ENCODE results near the gene NPAS3.

Gene NPAS3

DNA sequence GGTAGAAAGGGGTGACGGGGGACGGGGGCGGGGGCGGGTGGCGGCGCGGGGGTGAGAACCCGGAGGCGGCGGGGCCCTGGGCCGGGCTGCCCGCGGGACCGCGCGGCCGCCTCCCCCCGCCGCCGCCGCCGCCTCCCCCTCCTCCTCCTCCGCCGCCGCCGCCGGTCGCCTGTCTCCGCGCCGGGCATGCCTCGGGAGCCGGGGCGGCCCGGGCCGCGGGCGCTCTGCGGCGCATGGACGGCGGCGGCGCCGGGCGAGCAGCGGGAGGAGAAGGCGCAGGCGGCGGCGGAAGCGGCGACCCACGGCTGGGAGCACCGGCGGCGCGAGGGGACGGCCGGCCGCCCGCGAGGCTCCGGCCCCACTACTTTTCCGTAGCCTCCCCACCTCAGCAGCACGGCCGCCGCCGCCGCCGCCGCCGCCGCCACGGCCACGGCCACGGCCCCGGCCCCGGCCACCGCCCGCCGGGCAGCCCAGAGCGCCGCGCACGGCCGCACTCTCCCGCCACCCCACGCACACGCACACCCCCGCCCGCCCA lies at the start of gene NPAS3:
NPAS3 (plus strand) TSS at position 161 of the 535 bp plus-strand sequence.
- peak; percentile 73 for DNase-seq (ENCODE audit: low spot score)

DNA sequence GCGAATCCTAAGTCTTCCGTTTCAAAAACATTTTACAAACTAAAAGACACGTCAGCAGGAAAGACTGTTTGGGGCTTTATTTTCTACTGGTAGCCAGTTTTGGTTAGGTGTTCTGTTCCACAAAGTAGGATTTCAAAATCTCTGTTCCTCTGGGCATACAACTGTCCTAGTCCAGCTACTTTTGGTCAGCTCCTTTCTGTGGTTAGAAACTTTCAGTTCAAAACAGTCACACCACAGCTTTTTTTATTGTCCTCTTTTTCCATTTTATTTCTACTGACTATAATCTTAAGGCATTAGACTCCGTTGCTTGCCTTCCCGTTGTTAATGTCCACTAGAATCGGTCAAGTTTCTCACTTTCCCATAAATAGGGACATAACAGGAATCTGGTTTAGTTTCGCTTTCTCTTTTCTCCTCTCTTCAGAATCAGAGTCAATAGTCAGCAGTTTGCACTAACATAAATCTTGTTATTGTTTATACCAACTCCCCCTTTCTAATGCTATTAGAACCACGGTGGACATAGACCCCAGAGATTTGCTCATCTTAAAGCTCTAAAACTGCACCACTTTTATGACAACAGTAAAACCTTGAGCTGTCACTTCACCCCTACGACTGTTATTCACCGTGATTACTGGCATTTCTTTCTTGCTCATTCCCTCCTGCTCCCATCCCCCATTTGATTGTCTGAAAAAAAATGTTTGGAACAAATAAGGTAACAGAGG lies 41.5 kb upstream of the NPAS3 start:
- DNase-seq (ENCODE audit: low spot score): no peak

DNA sequence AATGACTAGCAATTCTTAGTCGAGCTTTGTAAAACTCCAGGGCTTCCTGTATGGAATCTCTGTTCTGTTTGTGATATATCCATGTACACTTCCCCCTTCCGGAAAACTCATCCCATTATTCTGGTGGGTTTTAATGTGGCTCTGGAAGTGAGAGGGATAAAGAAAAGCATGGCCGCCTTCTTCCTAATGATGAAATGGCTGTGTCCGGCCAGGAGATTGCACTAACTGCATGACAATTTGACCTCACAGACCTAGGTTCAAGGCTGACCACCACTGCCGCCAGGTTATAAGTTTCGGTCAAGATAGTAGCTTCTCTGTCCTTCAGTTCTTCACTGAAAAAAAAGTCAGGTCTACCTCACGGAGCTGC lies 41.0 kb upstream of the NPAS3 start:
- no peak for DNase-seq (ENCODE audit: low spot score)

DNA sequence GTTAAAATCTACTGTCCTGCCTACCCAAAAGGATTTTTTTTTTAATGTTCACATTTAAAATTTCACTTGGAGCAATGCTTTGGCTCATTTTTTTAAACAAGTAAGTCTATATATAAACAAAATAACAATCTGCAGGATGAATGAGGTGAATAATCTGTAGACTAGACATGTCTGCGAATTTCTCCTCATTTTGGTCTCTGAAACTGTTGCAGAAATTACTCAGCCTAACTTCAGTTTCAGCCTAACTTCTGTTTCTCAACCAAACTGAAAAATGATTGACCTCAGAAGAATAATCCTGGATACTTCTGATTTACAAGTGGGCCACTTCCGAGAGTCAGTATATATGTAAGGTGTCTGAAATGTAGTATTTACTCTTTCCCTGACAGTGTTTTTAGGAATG lies 39.8 kb upstream of the NPAS3 start:
- no peak for DNase-seq (ENCODE audit: low spot score)

DNA sequence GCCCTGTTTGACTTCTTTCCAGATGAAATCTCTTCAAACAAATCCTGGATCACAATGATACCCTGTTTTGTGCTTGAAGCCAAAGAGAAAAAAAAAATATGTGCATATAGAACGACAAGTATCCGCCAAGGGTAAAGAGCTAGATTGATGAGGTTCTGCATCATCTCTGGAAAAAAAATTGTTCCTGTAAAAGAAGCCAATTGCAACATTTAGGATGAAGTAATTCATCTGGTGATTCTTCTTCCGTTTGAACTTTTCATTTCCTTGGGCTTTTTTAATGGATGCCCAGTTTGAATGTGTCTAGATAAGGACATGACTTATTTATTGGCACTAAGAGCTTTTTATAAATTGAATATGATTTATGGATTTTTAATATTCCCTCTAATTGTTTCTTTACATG lies 38.1 kb upstream of the NPAS3 start:
- no peak for DNase-seq (ENCODE audit: low spot score)

DNA sequence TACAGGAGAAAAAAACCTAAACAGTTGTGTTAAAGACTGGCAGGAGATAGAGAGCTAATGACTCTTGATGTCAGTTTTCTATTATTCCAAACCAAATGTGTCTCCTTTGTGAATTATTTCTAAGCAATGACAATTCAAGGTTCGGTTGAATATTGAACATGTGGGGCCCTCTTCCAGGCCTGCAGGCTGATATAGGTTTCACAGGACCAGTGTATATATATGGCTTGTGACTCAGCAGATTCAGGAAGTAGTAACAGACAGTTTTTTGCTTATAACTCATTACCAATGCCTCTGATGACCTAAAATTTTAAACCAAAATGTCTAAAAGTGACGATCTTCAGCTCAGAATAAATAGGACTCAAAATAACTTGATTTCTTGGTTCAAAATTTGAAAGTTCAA lies 33.7 kb upstream of the NPAS3 start:
- DNase-seq (ENCODE audit: low spot score): no peak

DNA sequence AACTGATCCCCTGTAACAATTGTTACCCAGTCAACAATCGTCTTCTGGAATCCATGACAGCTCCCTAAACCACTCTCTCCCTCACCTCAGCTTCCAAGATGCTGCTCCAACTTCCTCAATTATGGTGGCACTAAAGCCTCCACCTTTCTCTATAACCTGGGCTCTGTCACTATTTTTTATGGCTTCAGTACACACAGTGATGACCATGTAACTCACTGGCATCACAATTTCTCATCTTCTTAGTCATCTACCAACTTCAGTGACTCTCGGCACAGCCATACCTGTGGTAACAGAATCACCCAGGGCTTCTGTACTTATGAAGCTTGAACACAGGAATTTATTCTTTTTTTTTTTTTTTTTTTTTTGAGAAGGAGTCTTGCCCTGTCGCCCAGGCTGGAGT lies 32.0 kb upstream of the NPAS3 start:
- no peak for DNase-seq (ENCODE audit: low spot score)

DNA sequence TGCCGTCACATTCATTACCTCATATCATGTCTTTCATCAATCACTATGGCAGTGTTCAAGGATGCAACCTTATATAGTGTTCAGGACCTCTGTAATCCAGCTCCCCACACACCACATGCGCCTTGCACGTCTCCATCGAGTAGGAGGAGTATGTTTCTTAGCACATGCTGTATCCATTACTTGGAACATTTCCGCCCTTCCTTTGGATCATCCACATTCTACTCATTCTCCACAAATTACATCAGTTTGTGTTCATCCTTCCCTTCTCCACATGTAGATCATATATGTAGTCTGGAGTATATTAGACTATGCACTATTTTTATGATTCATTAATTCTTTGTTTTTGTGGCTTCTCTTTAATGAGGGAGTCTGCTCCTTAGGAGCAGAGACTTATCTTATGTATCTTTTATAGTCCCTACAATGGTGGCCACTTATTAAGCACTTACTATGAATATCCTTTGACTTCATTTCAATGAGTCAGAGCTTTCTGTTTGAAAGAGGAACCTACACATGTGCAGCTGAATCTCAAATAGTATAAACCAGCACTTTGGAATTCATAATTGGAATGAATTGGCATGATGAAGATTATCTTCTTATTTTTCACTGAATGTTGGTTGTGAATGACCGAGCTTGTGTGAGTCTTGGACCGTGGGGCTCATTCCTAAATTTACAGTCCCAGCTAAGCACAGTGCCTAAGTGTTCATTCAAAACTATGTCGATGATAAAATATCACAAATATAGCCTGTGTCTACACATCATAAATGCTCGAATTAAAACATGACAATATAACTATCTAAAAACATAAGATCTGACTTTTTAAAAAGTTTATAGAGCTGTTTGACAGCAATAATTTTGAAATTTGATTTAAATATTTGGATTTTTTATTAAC lies 30.2 kb upstream of the NPAS3 start:
- no peak for DNase-seq (ENCODE audit: low spot score)

DNA sequence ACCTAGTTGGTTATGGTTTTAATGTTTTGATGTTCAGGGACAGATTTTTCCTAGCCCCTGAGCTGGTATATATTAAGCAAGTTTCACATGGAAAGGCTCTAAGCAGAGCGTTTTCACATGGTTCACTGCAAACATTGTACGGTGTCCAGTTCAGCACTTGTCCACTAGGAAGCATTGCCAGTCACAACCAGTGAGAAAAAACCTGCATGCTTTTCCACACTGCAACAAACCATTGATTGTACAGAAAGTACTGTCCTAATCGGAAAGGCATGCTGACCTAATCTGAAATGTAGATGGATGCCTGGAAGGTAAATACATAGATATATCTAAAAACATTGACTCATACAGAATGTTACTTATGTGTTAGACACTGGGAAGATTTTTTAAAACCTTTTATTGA lies 25.0 kb upstream of the NPAS3 start:
- DNase-seq (ENCODE audit: low spot score): no peak

DNA sequence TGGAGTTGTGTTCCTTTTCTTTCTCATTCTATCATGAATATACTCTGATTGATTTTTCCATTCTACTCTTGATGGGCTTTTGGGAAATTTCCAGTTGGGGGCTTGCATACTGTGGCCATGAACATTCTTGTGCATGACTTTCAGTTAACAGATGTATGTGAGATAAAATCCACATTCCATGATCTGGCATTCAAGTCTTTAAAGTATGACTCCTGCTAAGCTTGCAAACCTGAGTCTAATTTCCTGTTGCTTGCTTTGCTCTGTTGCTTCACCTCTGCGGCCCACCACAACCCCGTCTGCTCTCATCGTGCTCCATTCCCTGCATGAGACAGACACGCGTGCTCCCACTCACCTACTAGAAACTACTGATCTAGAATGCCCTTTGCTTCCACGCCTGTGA lies 24.3 kb upstream of the NPAS3 start:
- no peak for DNase-seq (ENCODE audit: low spot score)

DNA sequence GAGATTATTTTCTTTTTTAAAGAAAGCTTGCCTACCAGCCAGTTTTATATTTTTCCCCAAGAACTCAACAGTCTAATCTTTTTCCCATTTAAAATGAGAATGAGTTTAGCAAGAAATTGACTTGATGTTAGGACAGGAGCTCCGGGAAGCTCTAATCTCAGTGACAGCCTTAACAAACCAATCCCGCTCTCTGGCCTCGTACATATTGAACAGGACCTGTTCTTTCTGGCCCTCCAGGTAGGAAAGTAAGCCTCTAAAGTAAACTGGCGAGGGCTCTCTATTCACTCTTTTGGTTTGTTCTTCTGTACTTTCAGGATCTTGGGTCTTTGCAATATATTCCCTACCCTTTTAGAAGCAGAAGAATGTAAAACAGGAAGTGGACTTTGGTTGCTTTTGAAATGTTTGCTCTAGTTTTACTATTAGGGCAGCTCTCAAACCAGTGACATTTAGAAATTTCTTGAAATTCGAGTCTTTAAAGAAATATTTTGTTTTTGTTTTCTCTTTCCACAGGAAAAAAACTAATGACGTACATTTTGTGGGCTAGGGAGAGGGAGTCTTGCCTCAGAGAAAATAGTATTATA lies 17.9 kb upstream of the NPAS3 start:
- no peak for DNase-seq (ENCODE audit: low spot score)

DNA sequence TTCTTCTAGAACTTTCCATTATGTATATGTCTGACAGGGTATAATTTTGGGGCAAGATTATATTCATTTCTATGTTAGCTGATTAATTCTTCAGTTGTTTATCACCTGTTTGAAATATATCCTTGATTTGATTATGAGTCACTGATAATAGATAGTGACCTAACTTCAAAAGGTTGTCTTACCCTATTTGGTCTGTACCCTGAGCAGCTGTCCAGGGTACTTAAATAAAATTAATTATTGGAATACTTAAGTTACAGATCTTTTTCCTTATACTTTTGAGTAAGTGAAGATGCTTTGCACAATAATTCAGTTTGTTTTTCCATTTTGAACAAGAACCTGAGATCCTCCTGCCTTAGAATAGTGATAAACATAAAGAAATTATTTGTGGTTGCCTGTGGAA lies 13.2 kb upstream of the NPAS3 start:
- no peak for DNase-seq (ENCODE audit: low spot score)

DNA sequence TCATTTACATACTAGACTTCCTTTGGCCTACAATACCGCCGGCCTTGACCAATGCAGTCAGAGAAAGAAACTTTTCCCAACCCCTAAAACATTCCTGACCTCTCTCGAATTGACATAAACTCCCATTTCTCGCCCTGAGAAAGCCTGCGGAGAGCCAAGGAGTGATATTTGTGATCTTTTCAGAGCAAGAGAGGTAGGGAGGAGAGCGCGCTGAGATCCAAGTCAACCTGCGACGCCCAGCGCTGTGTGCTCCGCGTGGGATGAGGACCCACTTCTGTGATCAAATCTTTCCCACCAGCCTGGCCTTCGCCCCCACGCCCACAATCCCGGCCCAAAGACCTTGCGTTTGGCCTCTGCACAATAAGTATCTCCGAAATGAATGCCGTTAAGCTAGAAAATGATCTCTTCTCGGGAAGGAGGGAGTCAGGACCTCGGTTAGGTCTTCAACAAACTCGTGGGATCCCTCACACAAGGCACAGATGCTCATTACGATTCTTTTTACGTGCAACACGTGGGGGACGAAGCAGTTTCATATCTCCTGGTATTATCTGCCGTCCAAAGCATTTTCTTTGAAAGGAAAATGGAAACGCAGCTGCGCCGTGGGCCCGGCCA lies 6.3 kb upstream of the NPAS3 start:
- no peak for DNase-seq (ENCODE audit: low spot score)

DNA sequence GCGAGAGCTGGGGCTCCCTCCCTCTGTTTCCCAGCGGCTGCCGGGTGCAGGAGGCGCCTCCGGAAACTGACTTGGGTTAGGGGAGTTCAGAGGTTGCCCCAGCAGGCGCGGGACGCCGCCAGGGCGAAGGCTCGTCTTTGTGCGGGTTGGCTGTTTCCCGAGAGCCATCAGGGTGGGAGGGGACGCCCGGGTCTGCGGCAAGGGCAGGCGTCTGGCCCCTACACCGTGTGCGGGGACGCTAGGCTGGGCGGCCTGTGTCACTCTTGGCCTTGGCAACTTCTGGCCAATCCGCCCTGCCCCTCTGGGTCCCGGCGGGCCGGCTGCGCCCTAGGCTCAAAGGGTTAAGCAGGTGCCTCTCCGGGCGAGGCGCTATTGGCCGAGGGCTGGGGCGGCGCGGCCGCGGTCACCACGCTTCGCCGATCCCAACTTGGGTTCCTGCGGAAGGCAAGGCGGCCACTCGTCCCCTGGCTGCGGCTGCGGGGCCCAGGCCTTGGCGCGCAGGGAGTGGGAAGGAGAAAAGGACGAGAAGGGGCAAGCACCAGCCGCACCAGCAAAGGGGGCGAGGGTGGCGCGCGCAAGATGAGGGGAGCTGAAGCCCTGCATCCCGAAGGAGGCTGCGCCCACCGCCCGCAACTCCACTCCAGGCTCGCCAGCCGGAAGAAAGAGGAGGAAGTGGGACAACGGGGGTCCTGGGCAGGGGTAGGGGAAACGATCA lies 5.6 kb upstream of the NPAS3 start:
- no peak for DNase-seq (ENCODE audit: low spot score)

DNA sequence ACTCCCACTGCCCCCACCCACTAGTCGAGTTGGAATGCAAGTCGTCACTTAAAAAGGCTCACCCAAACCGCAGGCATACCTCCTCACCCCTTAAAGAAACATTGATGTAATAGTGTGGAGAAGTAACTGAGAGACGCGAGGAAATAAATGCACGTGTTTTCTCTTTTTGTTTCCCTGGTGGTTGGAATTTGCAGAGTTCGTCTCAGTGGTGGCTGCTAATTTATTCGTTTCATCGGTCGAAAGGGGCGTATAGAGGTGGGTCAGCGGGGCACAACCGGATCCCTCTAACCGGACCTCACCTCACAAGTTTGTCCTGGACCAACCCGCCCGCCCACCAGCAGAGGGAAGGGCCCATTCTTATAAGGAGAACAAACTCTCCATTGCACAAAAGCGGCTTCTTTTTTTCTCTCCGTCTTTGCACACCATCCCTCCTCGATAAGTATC lies 5.0 kb upstream of the NPAS3 start:
- DNase-seq (ENCODE audit: low spot score): no peak

DNA sequence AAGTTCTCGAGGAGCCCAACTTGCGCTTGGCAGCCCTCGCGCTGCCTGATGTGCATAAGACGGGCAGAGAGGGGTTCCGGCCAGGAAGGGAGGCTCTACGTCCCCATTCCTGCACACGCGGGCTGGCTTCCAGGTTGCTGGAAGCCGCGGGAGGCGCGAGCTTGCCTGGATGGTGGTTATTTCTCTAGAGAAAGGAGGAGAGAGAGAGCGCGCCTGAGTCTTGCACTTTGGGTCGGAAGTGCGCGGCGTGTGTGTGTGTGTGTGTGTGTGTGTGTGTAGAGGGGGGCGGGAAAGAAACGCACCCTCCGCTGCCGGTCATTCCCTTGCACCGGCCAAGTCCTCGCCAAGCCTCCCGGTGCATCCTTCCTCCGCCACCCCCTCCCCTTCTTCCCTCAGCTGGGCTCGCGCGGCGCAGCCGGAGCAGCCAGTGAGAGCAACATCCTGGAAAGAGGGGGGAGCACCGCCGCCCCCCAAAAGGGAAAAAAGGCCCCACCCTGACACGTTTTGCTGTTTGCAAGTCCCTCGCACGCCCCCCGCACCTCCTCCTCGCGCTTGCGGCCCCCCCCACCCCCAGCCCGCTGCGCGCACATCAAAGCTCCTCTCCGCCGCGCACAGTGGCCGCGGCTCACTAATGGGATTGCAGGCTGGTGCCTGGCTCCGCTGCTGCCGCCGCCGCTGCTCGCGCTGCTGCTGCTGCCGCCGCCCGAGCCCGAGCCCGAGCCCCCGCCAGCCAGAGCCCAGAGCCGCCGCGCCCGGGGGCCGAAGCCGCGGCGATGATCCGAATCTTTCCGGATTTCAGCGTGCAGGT lies 4.4 kb upstream of the NPAS3 start:
- DNase-seq (ENCODE audit: low spot score): peak; percentile 81

DNA sequence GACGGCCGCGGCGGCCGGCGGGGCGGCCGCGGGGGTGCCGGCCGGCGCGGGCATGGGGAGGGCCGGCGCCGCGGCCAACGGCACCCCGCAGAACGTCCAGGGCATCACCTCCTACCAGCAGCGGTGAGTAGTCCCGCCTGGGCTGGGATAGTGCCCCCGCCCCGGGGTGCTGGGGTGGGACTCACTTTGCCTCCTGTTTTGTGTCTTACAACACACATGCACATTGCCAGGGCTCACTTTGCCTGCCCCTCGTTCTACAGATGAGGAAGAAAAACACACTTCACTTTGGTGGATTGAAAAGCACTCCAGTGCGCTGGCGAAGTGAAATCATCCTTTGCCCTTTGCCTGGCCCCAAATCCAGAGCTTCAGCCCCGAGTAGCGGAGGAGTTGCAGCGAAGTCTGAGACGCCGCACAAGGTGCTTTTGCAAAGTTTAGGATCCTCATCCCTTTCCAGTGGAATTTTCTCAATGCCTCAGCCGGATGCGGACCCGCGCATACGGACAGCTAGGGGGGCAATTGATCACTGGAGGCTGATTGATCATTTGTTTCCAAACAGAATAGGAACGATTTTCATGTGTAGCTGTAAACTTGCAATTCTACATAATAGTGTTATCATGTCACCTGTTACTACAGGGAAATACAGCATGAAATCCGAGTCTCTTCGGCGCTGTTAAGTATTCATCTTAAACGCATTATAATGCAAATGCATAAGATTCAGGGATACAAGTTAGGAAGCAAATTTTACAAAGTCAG lies 3.6 kb upstream of the NPAS3 start:
- no peak for DNase-seq (ENCODE audit: low spot score)

DNA sequence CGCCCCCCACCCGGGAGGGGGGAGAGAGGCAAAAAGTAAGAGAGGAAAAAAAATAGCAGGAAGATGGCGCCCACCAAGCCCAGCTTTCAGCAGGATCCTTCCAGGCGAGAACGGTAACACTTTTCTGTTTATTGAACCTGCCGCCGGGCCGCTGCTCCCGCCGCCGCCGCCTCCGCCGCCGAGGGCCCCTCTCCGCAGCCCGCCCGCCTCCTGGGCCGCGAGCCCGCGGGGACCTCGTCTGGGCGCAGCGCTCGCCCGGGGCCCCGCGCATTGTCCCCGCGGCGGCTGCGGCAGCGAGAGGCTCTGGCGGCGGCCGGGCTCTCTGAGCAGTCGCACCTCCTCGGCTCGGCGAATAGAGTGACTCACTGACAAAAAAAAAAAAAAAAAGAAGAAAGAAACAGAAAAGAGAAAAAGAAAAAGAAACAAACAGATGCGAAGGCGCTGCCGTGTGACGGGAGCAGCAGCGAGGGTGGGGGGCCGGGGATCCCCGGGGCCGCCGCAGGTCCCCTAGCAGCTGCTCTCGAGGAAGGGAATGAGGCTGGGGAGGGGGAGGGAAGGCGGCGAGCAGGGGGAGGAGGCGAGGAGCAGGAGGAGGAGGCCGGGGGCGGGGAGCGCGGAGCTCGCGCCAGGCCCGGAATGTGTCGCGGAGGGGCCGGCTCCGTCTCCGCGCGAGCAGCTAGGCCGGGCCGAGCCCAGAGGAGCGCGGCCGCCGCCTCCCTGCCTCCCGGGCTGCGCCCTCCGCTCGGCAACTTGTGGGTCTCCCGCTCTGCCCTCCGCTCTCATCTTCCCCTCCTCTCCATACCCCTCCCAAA lies 781 bp downstream of the NPAS3 start:
- DNase-seq (ENCODE audit: low spot score): peak; percentile 76

DNA sequence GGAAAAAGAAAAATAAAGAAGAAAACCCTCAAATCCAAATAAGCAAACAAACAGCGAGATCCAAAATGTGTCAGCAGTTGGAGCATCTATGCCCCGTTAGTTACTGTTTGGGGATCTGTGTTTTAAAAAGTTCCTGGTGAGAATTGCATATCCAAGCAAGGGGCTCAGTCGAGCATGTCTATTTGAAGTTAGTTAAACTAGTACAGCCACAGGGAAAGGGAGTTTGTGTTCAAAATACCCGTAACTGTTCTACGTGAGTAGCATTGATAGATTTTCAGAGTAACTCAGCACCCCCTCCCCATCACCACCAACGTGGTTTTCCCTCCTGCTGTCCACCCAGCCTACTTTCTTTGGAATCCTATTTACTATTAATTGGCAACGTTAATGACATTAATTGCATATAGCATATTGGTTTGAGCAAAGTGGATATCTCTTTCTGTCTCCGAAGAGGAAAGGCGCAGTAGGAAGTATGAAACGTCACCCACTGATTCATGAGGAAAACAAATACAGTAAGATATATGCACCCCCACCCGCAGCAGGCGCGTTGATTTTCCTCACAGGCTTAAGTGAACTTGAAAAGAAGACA lies 1.5 kb downstream of the NPAS3 start:
- no peak for DNase-seq (ENCODE audit: low spot score)
